ENCODE results near the gene CDHR3.

The CDHR3 gene

GRCh38 chr7:106009503-106010226, 46.6 kb downstream of the CDHR3 start:
- H4K20me1 ChIP-seq (ENCODE audit: insufficient read depth, low read length): no peaks in the 10 kb centered on the region
- no peaks in the 10 kb centered on the region for H3K9me3 ChIP-seq (replicated peaks; ENCODE audit: insufficient read depth, low read length)
- H3K9me2 ChIP-seq (replicated peaks; ENCODE audit: insufficient read depth, low read length): no peaks in the 10 kb centered on the region
- H3K27ac ChIP-seq (ENCODE audit: low read length): no peak overlapping the region
- no peaks in the 10 kb centered on the region for H3K36me3 ChIP-seq (replicated peaks; ENCODE audit: insufficient read depth, low read length)
- peak overlapping the region; percentile 33; the same call in 1 of the 2 replicates for H2AFZ ChIP-seq (ENCODE audit: low read length)
- TF ChIP-seq EZH2 (optimal IDR thresholded peaks at IDR 0.05; ENCODE audit: low read depth, low read length) (no peak), CTCF (IDR thresholded peaks at IDR 0.05; ENCODE audit: low read length) (peak; percentile 98)
- H3K4me2 ChIP-seq (ENCODE audit: low read depth, low read length): peak overlapping the region; percentile 46; the same call in 1 of the 2 replicates
- DNase-seq: peak; percentile 87
- H3K9ac ChIP-seq (ENCODE audit: low read length): no peak overlapping the region
- peaks cover 26% of the 10 kb centered on the region for H3K4me1 ChIP-seq (ENCODE audit: low read length)
- no peaks in the 10 kb centered on the region for H3K27me3 ChIP-seq (replicated peaks; ENCODE audit: insufficient read depth, low read length)
- no peaks in the 10 kb centered on the region for H3F3A ChIP-seq (ENCODE audit: insufficient read depth, low read length)
- no peaks in the 10 kb centered on the region for H3K79me2 ChIP-seq (ENCODE audit: low read length)
- H3K4me3 ChIP-seq (ENCODE audit: low read length): no peak overlapping the region; the same call in 1 of the 2 replicates

- H3K4me1 ChIP-seq (ENCODE audit: low read length): peaks cover 28% of the 10 kb centered on the region
- no peak overlapping the region; the same call in 1 of the 2 replicates for H3K4me2 ChIP-seq (ENCODE audit: low read depth, low read length)
- H3K27me3 ChIP-seq (replicated peaks; ENCODE audit: insufficient read depth, low read length): no peaks in the 10 kb centered on the region
- no peaks in the 10 kb centered on the region for H3K36me3 ChIP-seq (replicated peaks; ENCODE audit: insufficient read depth, low read length)
- H3K9me2 ChIP-seq (replicated peaks; ENCODE audit: insufficient read depth, low read length): no peaks in the 10 kb centered on the region
- no peaks in the 10 kb centered on the region for H3K9me3 ChIP-seq (replicated peaks; ENCODE audit: insufficient read depth, low read length)
- H3F3A ChIP-seq (ENCODE audit: insufficient read depth, low read length): no peaks in the 10 kb centered on the region
- no peak overlapping the region for H3K4me3 ChIP-seq (ENCODE audit: low read length)
- TF ChIP-seq EZH2phosphoT487 (IDR thresholded peaks at IDR 0.05; ENCODE audit: low read length) (no peak), CTCF (IDR thresholded peaks at IDR 0.05; ENCODE audit: low read length) (no peak), EZH2 (optimal IDR thresholded peaks at IDR 0.05; ENCODE audit: low read depth, low read length) (no peak)
- no peak for DNase-seq
- H3K9ac ChIP-seq (ENCODE audit: low read length): no peak overlapping the region
- no peak overlapping the region for H3K27ac ChIP-seq (ENCODE audit: low read length)
- H4K20me1 ChIP-seq (ENCODE audit: insufficient read depth, low read length): no peaks in the 10 kb centered on the region
- no peaks in the 10 kb centered on the region for H3K79me2 ChIP-seq (ENCODE audit: low read length)
- no peak overlapping the region for H2AFZ ChIP-seq (ENCODE audit: low read length)
These were observed 47.3 kb downstream of the CDHR3 start for GRCh38 chr7:106010331-106010730.

- Histone ChIP-seq H3K4me1 (ENCODE audit: low read length) (peaks cover 28% of the 10 kb centered on the region), H3K4me2 (ENCODE audit: low read depth, low read length) (no peak overlapping the region)
- TF ChIP-seq CTCF (IDR thresholded peaks at IDR 0.05; ENCODE audit: low read length) (no peak), EZH2phosphoT487 (IDR thresholded peaks at IDR 0.05; ENCODE audit: low read length) (no peak), EZH2 (optimal IDR thresholded peaks at IDR 0.05; ENCODE audit: low read depth, low read length) (no peak)
These were observed 47.8 kb downstream of the CDHR3 start for GRCh38 chr7:106010866-106011265.

More at GRCh38 chr7:106010866-106011265, 47.8 kb downstream of the CDHR3 start:
- Histone ChIP-seq H3F3A (ENCODE audit: insufficient read depth, low read length) (no peaks in the 10 kb centered on the region), H3K4me3 (ENCODE audit: low read length) (no peak overlapping the region), H2AFZ (ENCODE audit: low read length) (no peak overlapping the region), H3K9ac (ENCODE audit: low read length) (no peak overlapping the region), H3K36me3 (replicated peaks; ENCODE audit: insufficient read depth, low read length) (no peaks in the 10 kb centered on the region), H3K9me2 (replicated peaks; ENCODE audit: insufficient read depth, low read length) (no peaks in the 10 kb centered on the region), H3K27ac (ENCODE audit: low read length) (no peak overlapping the region), H3K27me3 (replicated peaks; ENCODE audit: insufficient read depth, low read length) (no peaks in the 10 kb centered on the region), H3K9me3 (replicated peaks; ENCODE audit: insufficient read depth, low read length) (no peaks in the 10 kb centered on the region), H4K20me1 (ENCODE audit: insufficient read depth, low read length) (no peaks in the 10 kb centered on the region), H3K79me2 (ENCODE audit: low read length) (no peaks in the 10 kb centered on the region)
- DNase-seq: no peak
